ENCODE results near the gene GPR148.

Gene GPR148

DNA sequence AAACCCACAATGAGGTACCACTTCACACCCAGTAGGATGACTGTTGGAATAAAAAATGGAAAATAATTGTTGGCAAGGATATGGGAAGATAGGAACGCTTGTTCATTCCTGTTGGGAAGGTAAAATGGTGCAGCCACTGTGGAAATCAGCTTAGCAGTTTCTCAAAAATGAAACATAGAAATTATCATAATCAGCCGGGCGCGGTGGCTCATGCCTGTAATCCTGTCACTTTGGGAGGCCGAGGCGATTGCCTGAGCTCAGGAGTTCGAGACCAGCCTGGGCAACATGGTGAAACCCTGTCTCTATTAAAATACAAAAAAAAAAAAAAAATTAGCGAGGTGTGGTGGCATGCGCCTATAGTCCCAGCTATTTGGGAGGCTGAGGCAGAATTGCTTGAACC, 49.9 kb downstream of the GPR148 start:
- no peak for DNase-seq

All from SIG-M5 (cell line).